B cell (primary cell): Measurements from ENCODE around the gene TMPRSS7. TPM values are rescaled to one million over a fixed set of nuclear protein-coding genes. Genes with fewer than 3 reads are reported as not detected.

Experiments
- ATAC-seq: fragments of 200-7000 bp; cut with Tn5 transposase; one replicate; pipeline ENCODE4 v1.10.0; 2021; ENCODE audit warnings: low read depth, mild to moderate bottlenecking, moderate number of reproducible peaks, moderate library complexity
- CTCF ChIA-PET: fragments of 350-600 bp; sonication (Branson Sonifier 250); formaldehyde crosslinking; loops from one replicate; lab custom pipeline; 2021; ENCODE audit warnings: antibody characterized with exemption, inconsistent platforms; lab: Charles Lee
- POLR2A ChIA-PET: fragments of 350-600 bp; sonication (Branson Sonifier 250); formaldehyde crosslinking; loops from one replicate; lab custom pipeline; 2021; ENCODE audit warnings: antibody characterized with exemption; lab: Charles Lee
- DNase-seq: peaks from one replicate; pipeline ENCODE4 v3.0.0; 2013
- H2AFZ ChIP-seq: 2 replicates; pipeline ENCODE4 v1.6.1; 2012; ENCODE audit warnings: mild to moderate bottlenecking, low read depth, low read length; ENCODE audit not compliant: insufficient read depth, poor library complexity, severe bottlenecking
- H3K27ac ChIP-seq, 2 donors: 1 replicate in 1 of 2; 2 replicates in 1 of 2; pipeline ENCODE4 v1.5.1; 2012 to 2013; ENCODE audit warnings: low read length in 2 of 2, mild to moderate bottlenecking in 2 of 2, moderate library complexity in 1 of 2
- H3K27me3 ChIP-seq, 4 experiments: fragments of 200-600 bp in 1 of 4; sonication (generic) in 1 of 4; replicated peaks in 1 of 4; 1 replicate in 2 of 4; 2 replicates in 2 of 4; pipeline versions ENCODE4 v1.6.1 to v1.7.0; 2013 to 2016; ENCODE audit warnings: low read length in 3 of 4, mild to moderate bottlenecking in 2 of 4, mixed read lengths in 1 of 4, moderate library complexity in 1 of 4; ENCODE audit not compliant: insufficient read depth in 4 of 4, control insufficient read depth in 3 of 4; ENCODE audit errors: control extremely low read depth in 1 of 4
- H3K36me3 ChIP-seq, 2 experiments: replicated peaks in 1 of 2; 1 replicate in 1 of 2; 2 replicates in 1 of 2; pipeline versions ENCODE4 v1.6.1 to v1.7.1; 2013; ENCODE audit warnings: low read length in 1 of 2; ENCODE audit not compliant: insufficient read depth in 2 of 2, control insufficient read depth in 1 of 2; ENCODE audit errors: control extremely low read depth in 1 of 2, extremely low read depth in 1 of 2
- H3K4me1 ChIP-seq, 2 donors: fragments of 200-600 bp in 1 of 2; sonication (generic) in 1 of 2; 1 replicate in 1 of 2; 2 replicates in 1 of 2; pipeline versions ENCODE4 v1.5.1 to v1.6.1; 2013 to 2017; ENCODE audit warnings: low read length in 2 of 2; ENCODE audit not compliant: control insufficient read depth in 2 of 2, insufficient read depth in 2 of 2
- H3K4me2 ChIP-seq: replicated peaks from 2 replicates; pipeline ENCODE3; 2012; ENCODE audit warnings: mild to moderate bottlenecking, low read depth, low read length; ENCODE audit not compliant: poor library complexity, severe bottlenecking
- H3K4me3 ChIP-seq, 5 experiments: fragments of 200-600 bp in 1 of 5; sonication (generic) in 1 of 5; 1 replicate in 3 of 5; 2 replicates in 2 of 5; pipeline versions ENCODE4 v1.5.1 to v1.7.0; 2011 to 2016; ENCODE audit warnings: low read length in 4 of 5, mild to moderate bottlenecking in 4 of 5, low read depth in 2 of 5, control low read depth in 1 of 5, moderate library complexity in 1 of 5; ENCODE audit not compliant: insufficient read depth in 1 of 5; ENCODE audit errors: control extremely low read depth in 1 of 5, extremely low read depth in 1 of 5
- H3K79me2 ChIP-seq: fragments of 200-600 bp; sonication (generic); one replicate; pipeline ENCODE4 v1.6.0; 2016; ENCODE audit warnings: low read length; ENCODE audit not compliant: control insufficient read depth, insufficient read depth
- H3K9ac ChIP-seq: fragments of 200-600 bp; sonication (generic); 2 replicates; pipeline ENCODE4 v1.6.1; 2017; ENCODE audit warnings: mild to moderate bottlenecking, low read length, moderate library complexity
- H3K9me3 ChIP-seq, 3 donors: one replicate each; pipeline versions ENCODE4 v1.6.1 to v1.7.1; 2013; ENCODE audit warnings: low read length in 2 of 3; ENCODE audit not compliant: control insufficient read depth in 2 of 3, insufficient read depth in 1 of 3; ENCODE audit errors: control extremely low read depth in 1 of 3
- H4K20me1 ChIP-seq: 2 replicates; pipeline ENCODE4 v1.6.0; 2012; ENCODE audit warnings: mild to moderate bottlenecking, low read length; ENCODE audit not compliant: insufficient read depth, control insufficient read depth, poor library complexity, severe bottlenecking
- H3K27ac Mint-ChIP-seq: one replicate; pipeline ENCODE4 v1.8.0; 2021; ENCODE audit warnings: mixed read lengths
- H3K27me3 Mint-ChIP-seq: one replicate; pipeline ENCODE4 v1.8.0; 2021; ENCODE audit warnings: mixed read lengths
- H3K4me1 Mint-ChIP-seq: one replicate; pipeline ENCODE4 v1.8.0; 2021; ENCODE audit warnings: mixed read lengths
- H3K4me3 Mint-ChIP-seq: one replicate; pipeline ENCODE4 v1.8.0; 2021; ENCODE audit warnings: mixed read lengths
- H3K9me3 Mint-ChIP-seq: one replicate; pipeline ENCODE4 v1.8.0; 2022; ENCODE audit warnings: mixed read lengths; ENCODE audit not compliant: insufficient read depth
- EZH2 ChIP-seq: IDR thresholded peaks from 2 replicates; pipeline ENCODE4 v1.6.1; 2012; ENCODE audit warnings: borderline replicate concordance, low read depth, mild to moderate bottlenecking, moderate library complexity, low read length; ENCODE audit not compliant: insufficient read depth, poor library complexity, severe bottlenecking
- WGBS: methylation state at CpG from one replicate; pipeline ENCODE4 v1.1.5; 2013; ENCODE audit warnings: missing lambda C conversion rate; ENCODE audit not compliant: insufficient coverage; 5-methylcytosine and 5-hydroxymethylcytosine counted together
- intact Hi-C: fragments of 100-400 bp; cut with micrococcal nuclease; formaldehyde crosslinking; loops from one replicate; pipeline ENCODE4 v1.10.0; 2022
- polyA plus RNA-seq: library from polyadenylated mRNA; depleted of rRNA; stranded (reverse); fragments of >200 nt; gene quantifications from 2 replicates; pipeline ENCODE4 v1.2.3, GENCODE V29; 2012
- total RNA-seq, 2 donors: library from RNA; stranded (reverse); fragments of 120-200 nt in 1 of 2; gene quantifications; 1 replicate in 1 of 2; 2 replicates in 1 of 2; pipeline versions ENCODE4 v1.2.3 to v1.2.4, GENCODE V29; 2013 to 2022
- TF ChIP-seq, protein P1 (sequence below): fragments of 200-600 bp; IDR thresholded peaks from one replicate; pipeline ENCODE4 v1.8.0; 2022; ENCODE audit warnings: antibody characterized with exemption, mild to moderate bottlenecking

TMPRSS7 gene
- total and polyA plus RNA-seq, 2 donors (not counting 1 experiment from before 2014, with no cell fraction given) = not detected

- no peak overlapping the region for H3K27ac Mint-ChIP-seq
- no peaks in the 10 kb centered on the region for H3K79me2 ChIP-seq
- ATAC-seq (no peak), DNase-seq (no peak)
- CTCF ChIA-PET = interaction anchor here (0.7 to 1.3 kb wide), 3 partner anchors 16 to 493 kb away, joined by 3 to 4 read pairs (median 3); no protein-coding TSS in a partner anchor
- H3K4me2 ChIP-seq = no peak overlapping the region
- H4K20me1 ChIP-seq = no peaks in the 10 kb centered on the region
- peaks cover 9% of the 10 kb centered on the region for H3K27me3 Mint-ChIP-seq
- H3K9ac ChIP-seq = no peak overlapping the region
- H3K4me3 Mint-ChIP-seq = no peak overlapping the region
- H3K9me3 ChIP-seq = no peaks in the 10 kb centered on the region
- no peaks in the 10 kb centered on the region for H3K4me1 ChIP-seq
- H3K4me3 ChIP-seq = no peak overlapping the region
- H3K4me1 Mint-ChIP-seq = no peaks in the 10 kb centered on the region
- TF ChIP-seq EZH2 = no peak
- TF ChIP-seq, protein P1, sequence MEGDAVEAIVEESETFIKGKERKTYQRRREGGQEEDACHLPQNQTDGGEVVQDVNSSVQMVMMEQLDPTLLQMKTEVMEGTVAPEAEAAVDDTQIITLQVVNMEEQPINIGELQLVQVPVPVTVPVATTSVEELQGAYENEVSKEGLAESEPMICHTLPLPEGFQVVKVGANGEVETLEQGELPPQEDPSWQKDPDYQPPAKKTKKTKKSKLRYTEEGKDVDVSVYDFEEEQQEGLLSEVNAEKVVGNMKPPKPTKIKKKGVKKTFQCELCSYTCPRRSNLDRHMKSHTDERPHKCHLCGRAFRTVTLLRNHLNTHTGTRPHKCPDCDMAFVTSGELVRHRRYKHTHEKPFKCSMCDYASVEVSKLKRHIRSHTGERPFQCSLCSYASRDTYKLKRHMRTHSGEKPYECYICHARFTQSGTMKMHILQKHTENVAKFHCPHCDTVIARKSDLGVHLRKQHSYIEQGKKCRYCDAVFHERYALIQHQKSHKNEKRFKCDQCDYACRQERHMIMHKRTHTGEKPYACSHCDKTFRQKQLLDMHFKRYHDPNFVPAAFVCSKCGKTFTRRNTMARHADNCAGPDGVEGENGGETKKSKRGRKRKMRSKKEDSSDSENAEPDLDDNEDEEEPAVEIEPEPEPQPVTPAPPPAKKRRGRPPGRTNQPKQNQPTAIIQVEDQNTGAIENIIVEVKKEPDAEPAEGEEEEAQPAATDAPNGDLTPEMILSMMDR = no peak
- POLR2A ChIA-PET = no interaction called here
- no peak overlapping the region for H3K27ac ChIP-seq
- no peaks in the 10 kb centered on the region for H3K27me3 ChIP-seq
- 89% methylated on average over 4 of the region's 4 CpGs for WGBS
- intact Hi-C loops = no loop called here
- no peaks in the 10 kb centered on the region for H3K9me3 Mint-ChIP-seq
- H2AFZ ChIP-seq = no peak overlapping the region
- H3K36me3 ChIP-seq = no peaks in the 10 kb centered on the region
These were observed 7.4 kb upstream of the TMPRSS7 start for GRCh38 chr3:112027142-112027541.

GRCh38 chr3:112027826-112028225, 6.7 kb upstream of the TMPRSS7 start:
- TF ChIP-seq, protein P1 = no peak
- TF ChIP-seq EZH2 = no peak

More at GRCh38 chr3:112027826-112028225, 6.7 kb upstream of the TMPRSS7 start:
- Histone ChIP-seq H3K79me2 (no peaks in the 10 kb centered on the region), H3K4me2 (no peak overlapping the region), H3K4me3 (no peak overlapping the region), H3K27me3 (no peaks in the 10 kb centered on the region), H3K36me3 (no peaks in the 10 kb centered on the region), H3K9me3 (no peaks in the 10 kb centered on the region), H3K9ac (no peak overlapping the region), H4K20me1 (no peaks in the 10 kb centered on the region), H3K27ac (no peak overlapping the region), H2AFZ (no peak overlapping the region), H3K4me1 (no peaks in the 10 kb centered on the region)
- ChIA-PET POLR2A (no interaction called here), CTCF (interaction anchor here (0.7 to 1.3 kb wide), 2 partner anchors 16 to 492 kb away, joined by 3 to 4 read pairs; no protein-coding TSS in a partner anchor)
- no peak overlapping the region for H3K27ac Mint-ChIP-seq
- intact Hi-C loops = no loop called here
- no peak overlapping the region for H3K4me3 Mint-ChIP-seq
- DNase-seq (no peak), ATAC-seq (no peak)
- no peaks in the 10 kb centered on the region for H3K4me1 Mint-ChIP-seq
- 100% methylated on average over 2 of the region's 4 CpGs for WGBS
- H3K9me3 Mint-ChIP-seq = no peaks in the 10 kb centered on the region
- peaks cover 13% of the 10 kb centered on the region for H3K27me3 Mint-ChIP-seq
